D341Med (cell line): ENCODE results near the gene GPR87.

Experiments
- DNase-seq: peaks from one replicate; pipeline ENCODE4 v3.0.0; 2012; ENCODE audit warnings: low spot score

The GPR87 gene

GRCh38 chr3:151316267-151316991 lies at the start of gene GPR87:
TSS of gene GPR87 (minus strand) at chr3:151316820. CDS start at chr3:151300100, 16,720 bp downstream.
- no peak for DNase-seq

DNA sequence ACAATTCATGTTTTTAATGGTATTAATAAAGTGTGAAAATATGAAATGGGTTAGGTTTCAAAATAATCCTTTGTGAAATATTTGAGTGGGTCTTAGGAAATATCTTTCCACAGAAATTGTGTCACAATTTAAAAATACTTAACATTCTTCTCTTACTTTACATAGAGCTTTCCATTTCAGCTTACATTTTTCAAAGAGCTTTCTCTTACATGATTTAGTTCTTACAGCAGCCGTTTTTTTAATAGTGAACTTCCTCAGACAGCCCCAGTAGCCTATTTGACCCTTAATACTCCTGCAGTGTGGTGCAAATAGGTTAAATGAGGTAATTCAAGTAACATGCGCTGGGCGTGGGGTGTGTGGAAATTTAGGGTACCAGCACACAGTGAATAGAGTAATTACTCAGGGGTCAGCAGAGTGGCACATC lies 46.1 kb upstream of the GPR87 start:
- DNase-seq, result no peak

- DNase-seq, result no peak
Observed at GRCh38 chr3:151357463-151357850, 40.8 kb upstream of the GPR87 start.

GRCh38 chr3:151356794-151357462 lies 40.3 kb upstream of the GPR87 start:
- DNase-seq, result no peak

DNA sequence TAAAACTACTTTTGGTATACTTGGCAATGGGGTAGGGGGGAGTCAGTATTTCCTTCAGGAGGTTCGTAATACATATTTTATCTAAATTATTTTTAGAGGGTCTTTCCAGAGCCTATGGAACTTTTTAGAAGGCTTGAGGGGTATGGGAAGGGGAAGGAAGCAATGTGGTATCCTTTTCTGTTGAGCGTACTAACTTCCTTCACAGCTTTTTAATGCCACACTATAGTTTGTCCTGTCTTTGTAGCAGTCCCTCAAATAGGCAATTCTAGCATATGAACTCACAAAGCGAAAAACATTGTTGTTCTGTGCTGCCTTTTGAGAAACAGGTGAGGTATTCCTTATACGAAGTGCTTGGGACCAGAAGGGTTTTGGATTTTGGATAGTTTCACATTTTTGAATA lies 35.0 kb upstream of the GPR87 start:
- DNase-seq, result no peak

- DNase-seq, result no peak
Observed at GRCh38 chr3:151351219-151351618, 34.6 kb upstream of the GPR87 start.

- no peak for DNase-seq
Observed at GRCh38 chr3:151350656-151351055, 34.0 kb upstream of the GPR87 start.

GRCh38 chr3:151347432-151347831 lies 30.8 kb upstream of the GPR87 start:
- DNase-seq, result no peak

DNA sequence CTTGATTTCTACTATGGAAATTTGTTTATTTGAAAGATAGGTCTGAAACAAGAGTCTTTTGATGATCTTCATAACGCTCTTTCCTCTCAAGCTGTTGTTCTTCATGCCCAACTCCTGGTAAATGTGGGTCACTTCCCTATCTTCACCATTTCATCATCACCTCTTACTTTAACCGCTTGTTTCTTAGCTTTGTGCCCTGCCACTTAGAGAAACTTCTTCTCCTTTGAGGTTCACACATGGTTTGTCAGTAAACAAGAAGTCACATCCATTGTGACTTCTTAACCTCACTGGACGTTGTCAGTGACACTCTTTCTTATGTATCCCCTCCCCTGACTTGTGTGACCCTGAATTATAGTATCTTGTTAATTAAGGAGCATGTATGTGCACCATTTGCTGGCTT lies 29.7 kb upstream of the GPR87 start:
- DNase-seq, result no peak

DNA sequence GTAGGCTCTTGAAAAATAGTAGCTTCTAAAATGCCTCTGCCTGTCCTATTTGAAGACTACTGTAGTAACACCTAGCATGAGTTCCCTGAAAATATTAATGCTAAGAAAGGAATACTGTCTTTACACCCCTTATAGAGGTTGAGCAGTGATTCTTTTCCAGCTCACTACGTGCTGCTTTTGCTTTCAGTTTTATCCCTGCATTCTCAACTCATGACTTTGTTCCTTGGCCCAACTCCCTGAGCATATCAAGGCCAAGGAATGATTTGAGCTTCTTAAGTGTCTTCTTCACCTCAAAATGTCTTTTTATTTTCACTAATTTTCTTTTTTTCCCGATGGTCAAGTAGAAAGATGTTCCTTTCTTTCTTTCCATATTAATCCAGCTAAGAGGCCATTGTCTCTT lies 29.2 kb upstream of the GPR87 start:
- DNase-seq, result no peak

- no peak for DNase-seq
Observed at GRCh38 chr3:151331696-151332095, 15.1 kb upstream of the GPR87 start.

GRCh38 chr3:151330899-151331298 lies 14.3 kb upstream of the GPR87 start:
- DNase-seq, result no peak

- no peak for DNase-seq
Observed at GRCh38 chr3:151330379-151330778, 13.8 kb upstream of the GPR87 start.

GRCh38 chr3:151329363-151329762 lies 12.7 kb upstream of the GPR87 start, which contains the start of gene P2RY13:
TSS of gene P2RY13 (minus strand) at chr3:151329549. CDS start at chr3:151329528, 21 bp downstream.
- DNase-seq, result no peak

GRCh38 chr3:151328298-151328995 lies 11.8 kb upstream of the GPR87 start:
- no peak for DNase-seq

DNA sequence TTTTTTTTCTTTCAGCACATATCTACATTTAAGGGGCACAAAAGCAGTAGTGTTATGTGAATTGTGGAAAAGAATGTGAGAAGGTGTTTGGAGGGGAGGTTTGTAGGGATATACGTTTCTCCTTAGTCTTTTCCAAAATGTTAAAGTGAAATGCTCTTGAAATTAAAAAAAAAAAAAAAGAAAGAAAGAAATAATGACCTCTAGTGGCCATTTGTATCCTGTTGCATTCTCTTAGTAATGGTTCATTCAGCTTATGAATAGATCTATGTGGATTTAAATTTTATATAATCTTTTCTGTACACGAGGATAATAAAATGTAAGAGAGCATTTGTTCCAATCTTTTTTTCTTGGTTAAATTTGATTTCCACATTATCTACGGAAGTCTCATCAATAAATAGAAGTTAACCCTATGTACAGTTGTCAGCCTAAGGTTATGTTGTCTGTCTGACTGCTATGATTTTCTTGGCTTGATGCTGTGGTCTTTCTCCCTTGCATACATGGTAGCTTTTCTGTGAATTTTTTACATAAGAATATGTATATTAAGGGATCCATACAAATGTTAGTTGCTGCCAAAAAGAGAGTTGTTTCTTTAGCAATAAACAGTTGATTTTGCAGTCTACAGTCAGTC lies 11.1 kb upstream of the GPR87 start:
- DNase-seq, result no peak

DNA sequence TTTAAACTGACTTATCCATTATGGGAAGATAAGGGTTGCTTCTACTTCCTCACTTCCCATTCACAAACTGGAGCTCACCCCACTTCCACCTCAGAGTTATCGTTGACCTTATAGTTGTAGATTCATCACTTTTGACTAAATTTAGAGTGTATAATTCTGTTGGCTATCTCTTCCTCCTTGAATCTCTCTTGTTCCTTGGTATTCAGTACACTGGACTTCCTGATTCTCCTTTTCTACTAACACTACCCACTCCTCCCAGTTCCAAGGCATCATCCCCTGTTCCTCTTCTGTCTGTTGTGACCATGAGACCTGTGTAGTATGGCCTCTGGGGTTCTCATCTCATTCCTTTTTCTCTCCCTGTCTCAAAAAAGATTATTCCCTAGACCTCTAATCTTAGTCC lies 5.9 kb upstream of the GPR87 start:
- no peak for DNase-seq

DNA sequence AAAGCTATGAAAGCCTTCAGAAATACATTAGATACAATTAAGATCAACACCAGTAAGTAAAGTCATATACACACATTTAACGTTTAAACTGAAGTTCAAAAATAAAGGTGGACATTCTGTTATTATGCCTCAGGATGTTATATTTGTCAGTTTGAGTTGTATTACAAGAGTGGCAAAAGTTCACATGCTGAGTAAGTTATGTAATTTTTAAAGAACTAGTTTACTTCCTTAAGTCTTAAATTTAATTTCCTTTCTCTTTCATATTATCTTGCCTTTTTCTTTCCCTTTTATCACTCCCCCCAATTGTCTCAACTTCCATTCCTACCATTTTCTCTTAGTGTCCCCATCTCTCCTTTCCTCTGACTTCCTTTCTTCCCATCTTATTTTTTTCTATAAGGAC lies 4.9 kb upstream of the GPR87 start:
- DNase-seq, result no peak

DNA sequence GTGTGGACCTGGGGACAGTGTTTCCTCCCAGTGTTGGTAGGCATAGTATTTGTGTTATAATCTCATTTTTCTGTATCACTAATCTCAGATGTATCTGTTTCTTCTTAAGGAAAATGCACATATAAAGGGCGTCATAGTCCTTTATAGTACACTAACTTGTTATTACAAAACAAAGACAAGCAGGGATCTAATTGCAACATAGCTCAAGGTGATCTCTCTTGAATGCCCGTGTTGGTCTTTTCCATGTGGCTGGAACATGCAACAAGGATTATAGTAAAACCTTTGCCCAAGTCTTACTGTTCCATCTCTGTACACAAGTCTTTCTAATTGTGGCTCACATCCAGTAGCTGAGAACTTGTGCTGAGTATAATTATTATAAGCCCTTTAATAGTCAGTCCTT lies 3.5 kb upstream of the GPR87 start:
- no peak for DNase-seq

DNA sequence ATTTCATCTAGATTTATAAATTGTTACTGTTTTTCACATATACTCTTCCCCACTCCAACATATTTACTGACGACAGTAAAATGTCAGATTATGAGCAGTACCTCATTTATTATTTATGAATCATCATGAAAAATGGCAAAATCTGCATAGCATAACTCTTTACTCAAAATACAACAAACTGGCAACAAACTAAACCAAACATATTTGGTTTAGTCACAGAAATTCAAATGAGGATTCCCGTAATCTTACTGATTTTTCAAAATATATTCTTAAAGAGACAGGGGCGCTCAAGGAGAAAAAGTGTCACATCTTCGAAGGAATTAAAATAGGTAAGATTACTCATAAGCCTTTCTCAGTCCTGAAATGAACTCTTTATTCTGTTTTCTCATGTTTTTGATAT lies 3.0 kb upstream of the GPR87 start:
- DNase-seq, result no peak

DNA sequence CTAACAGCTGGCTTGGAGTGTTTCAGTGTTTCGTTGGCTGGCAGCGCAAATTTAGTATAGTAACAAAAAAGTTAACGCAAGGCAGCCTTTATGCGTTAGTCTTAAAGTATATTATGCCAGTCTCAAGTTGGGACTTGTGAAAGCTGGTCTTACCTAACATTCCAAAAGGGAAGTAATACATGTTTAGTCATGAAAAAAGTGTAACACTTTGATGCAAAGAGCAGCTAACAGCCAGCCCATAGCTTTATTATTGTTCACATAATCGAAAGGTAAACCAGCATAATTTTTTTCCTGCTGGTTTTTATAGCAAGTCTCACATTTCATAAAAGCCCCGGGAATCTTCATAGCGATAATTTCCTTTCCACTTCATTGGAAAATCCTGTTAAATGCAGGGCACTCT lies 2.4 kb upstream of the GPR87 start:
- no peak for DNase-seq

DNA sequence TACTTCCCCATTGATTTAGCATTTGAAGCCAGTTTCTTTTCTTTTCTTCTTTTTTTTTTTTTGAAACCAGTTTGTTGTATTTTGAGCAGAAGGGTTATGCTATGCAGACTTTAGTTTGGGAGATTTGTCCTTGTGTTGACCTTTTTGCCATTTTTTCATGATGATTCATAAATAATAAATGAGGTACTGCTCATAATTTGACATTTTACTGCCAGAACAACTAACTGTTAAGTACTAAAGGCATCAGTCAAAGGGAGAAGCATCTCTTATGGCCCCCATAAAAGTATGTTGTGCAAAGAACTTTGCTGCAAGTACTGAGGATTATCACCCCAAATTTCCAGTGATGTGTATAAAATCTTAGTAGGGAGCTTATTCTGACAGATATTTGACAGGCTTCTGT lies 1.7 kb upstream of the GPR87 start:
- no peak for DNase-seq

GRCh38 chr3:151315846-151316245 lies 774 bp downstream of the GPR87 start:
- no peak for DNase-seq
